Measurements from ENCODE around the gene ZNF497. TPM values are rescaled to one million over a fixed set of nuclear protein-coding genes. Genes with fewer than 3 reads are reported as not detected.
"Not testable (repeated sequence)": the region's sequence is repeated elsewhere in the genome, so short reads cannot be mapped to it uniquely, and the experiment has no call there.

ZNF497 gene
- total RNA-seq, 6 donors from 2014 or later, result 1.5 to 15.7 (median 4.0) TPM

DNA sequence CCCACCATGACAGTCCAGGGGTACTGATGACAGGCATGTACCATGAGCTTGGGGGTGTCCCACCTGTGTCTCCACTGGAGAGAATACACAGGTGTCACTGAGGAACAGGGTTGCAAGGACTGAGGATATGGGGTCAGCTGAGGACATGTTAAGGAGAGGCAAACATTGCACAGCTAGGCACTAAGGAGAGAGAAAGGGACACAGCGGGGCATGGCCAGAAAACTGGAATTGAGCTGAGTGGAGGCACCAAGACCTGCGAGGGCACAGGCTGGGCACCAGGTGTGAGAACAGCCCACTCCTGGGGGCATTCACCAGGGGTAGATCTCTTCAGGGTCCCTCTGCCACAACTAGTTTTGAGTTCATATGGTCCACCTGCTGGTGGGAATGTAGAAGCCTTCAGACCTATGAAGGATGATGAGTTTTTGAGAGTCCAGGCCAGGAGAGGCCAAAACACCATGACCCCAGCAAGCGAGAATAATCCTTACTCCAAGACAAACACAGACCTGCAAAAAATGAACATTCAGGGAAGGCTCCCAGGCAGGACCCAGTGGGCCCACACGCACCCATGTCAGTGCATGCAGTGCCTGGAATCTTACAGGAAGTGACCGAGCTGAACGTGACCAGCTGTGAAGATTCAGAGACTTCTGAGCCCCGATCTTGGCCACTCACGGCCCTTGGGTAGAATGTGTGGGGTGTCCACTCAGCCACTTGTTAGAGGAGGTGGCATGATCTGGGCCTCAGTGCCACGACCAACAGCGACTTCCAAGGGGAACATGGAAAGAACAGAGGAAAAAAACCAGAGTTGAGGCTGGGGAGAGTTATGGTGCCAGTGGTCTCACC, 44.5 kb upstream of the ZNF497 start:
- TF ChIP-seq, protein P1, sequence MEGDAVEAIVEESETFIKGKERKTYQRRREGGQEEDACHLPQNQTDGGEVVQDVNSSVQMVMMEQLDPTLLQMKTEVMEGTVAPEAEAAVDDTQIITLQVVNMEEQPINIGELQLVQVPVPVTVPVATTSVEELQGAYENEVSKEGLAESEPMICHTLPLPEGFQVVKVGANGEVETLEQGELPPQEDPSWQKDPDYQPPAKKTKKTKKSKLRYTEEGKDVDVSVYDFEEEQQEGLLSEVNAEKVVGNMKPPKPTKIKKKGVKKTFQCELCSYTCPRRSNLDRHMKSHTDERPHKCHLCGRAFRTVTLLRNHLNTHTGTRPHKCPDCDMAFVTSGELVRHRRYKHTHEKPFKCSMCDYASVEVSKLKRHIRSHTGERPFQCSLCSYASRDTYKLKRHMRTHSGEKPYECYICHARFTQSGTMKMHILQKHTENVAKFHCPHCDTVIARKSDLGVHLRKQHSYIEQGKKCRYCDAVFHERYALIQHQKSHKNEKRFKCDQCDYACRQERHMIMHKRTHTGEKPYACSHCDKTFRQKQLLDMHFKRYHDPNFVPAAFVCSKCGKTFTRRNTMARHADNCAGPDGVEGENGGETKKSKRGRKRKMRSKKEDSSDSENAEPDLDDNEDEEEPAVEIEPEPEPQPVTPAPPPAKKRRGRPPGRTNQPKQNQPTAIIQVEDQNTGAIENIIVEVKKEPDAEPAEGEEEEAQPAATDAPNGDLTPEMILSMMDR (IDR thresholded peaks at IDR 0.05), result peak in 3 of 6 experiments; percentile 27 to 33 (median 28)
- no peak for TF ChIP-seq POLR2A (IDR thresholded peaks at IDR 0.05)
- Histone ChIP-seq H3K9me3 (no peaks in the 10 kb centered on the region), H3K27me3 (no peaks in the 10 kb centered on the region), H3K27ac (peak overlapping the region in 3 of 4 donors; percentile 78 to 91 (median 88)), H3K36me3 (no peaks in the 10 kb centered on the region), H3K4me3 (peak overlapping the region in 3 of 4 donors; percentile 75 to 86 (median 78)), H3K4me1 (peaks cover 21 to 33% (median 25%) of the 10 kb centered on the region in 4 donors)
- no peak for ATAC-seq (ENCODE audit: low FRiP score in 2 of 2)
- no peak for DNase-seq
- 67 to 87% methylated on average over 6 to 10 of the region's 10 CpGs for WGBS, 2 donors

DNA sequence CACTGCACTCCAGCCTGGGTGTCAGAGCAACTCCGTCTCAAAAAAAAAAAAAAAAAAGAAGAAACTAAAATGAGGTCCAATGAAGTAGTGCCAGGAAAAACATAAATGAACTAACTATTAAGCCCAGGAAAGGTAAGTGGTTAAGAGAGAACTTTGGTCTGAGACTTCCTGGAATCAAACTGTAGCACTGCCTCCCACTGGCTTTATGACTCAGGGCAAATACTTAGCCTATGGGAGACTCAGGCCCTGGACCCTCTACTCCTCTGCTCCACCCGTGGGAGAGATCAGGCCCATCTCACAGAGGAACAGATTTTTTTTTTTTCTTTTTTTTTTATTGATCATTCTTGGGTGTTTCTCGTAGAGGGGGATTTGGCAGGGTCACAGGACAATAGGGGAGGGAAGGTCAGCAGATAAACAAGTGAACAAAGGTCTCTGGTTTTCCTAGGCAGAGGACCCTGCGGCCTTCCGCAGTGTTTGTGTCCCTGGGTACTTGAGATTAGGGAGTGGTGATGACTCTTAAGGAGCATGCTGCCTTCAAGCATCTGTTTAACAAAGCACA, 41.4 kb upstream of the ZNF497 start:
- ATAC-seq (ENCODE audit: low FRiP score in 2 of 2); H3K4me3 ChIP-seq; H3K36me3 ChIP-seq; H3K27me3 ChIP-seq; H3K27ac ChIP-seq; DNase-seq; H3K9me3 ChIP-seq: not testable (repeated sequence)
- H3K4me1 ChIP-seq, result peaks cover 24 to 35% (median 27%) of the 10 kb centered on the region in 4 donors
- WGBS, 2 donors, result 67 to 72% methylated on average over 5 of the region's 5 CpGs

DNA sequence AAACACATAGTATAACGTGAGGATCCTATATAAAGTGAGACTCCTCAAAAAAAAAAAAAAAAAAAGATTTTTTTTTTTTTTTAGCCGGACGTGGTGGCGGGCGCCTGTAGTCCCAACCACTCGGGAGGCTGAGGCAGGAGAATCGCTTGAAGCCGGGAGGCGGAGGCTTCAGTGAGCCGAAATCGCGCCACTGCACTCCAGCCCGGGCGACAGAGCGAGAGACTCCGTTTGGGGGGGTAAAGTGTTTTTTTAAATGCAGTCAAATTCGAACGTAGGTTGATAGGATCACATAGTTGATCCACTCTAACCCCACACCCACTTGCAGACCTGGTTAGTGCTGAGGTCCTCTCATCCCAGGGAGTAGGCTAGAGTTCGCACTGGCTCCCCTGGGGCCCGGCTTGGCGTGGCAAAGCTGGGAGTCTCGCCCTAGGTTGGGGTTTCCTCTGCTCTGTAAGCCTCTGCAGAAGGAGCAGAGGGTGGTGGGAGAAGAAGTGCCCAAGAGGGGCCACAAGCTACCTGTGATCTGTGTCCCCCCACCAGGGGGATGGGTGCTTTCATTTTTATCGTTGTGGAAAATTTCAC, 39.4 kb upstream of the ZNF497 start:
- ATAC-seq (ENCODE audit: low FRiP score in 2 of 2), result no peak
- 23 to 29% methylated on average over 21 to 23 of the region's 23 CpGs for WGBS, 2 donors
- Histone ChIP-seq H3K27me3 (peaks cover 0 to 2% (median 0%) of the 10 kb centered on the region in 4 donors), H3K4me3 (peak overlapping the region in 3 of 4 donors; percentile 57 to 70 (median 67)), H3K27ac (peak overlapping the region; percentile 64 to 85 (median 70)), H3K9me3 (no peaks in the 10 kb centered on the region), H3K4me1 (peaks cover 15 to 24% (median 18%) of the 10 kb centered on the region in 4 donors), H3K36me3 (no peaks in the 10 kb centered on the region)
- TF ChIP-seq POLR2A (IDR thresholded peaks at IDR 0.05) (no peak), POLR2AphosphoS5 (IDR thresholded peaks at IDR 0.05) (no peak), EP300 (IDR thresholded peaks at IDR 0.05) (no peak)
- TF ChIP-seq, protein P1 (IDR thresholded peaks at IDR 0.05), result no peak
- peak in 1 of 2 donors; percentile 54 for DNase-seq

DNA sequence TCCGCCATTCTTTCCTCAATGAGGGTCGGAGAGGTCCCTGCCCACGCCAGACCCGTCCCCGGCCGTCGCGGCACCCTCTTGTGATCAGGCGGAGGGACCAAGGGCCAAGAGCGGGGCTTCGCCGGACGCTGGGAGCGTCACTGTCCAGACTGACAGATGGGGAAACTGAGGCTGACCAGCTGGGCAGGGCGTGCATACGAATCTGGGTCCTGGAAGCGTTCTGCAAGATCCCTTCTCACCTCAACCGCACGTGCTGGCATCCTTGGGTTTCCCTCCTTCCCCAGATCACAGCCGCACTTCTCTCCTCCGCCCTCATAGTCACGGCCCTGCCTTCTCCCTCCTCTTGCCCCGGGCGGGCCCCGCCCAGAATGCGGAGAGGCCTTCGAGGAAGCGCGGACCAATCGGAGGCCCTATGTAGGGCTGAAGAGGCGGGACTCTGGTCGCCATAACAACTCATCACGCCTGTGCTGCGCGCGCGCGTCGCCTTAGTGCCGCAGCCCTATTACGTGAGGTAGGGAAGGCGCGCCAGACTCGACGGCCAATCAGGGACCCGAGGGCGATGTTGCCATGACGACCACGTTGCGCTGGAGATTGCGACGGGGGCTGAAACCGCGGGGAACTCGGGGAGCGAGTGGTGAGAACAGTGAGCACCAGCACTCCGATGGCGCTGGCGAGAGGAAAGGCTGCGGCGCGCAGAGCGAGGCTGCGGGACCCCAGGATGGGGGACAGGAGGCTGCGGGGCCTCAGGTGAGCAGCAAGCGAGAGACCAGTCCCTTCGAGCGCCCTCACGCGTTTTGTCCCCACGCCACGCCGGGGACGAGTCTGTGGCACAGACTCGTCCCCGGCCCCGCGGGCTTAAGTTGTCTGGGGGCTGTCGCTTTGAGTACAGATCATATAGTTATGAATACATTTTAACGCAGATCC, 38.6 kb upstream of the ZNF497 start:
- Histone ChIP-seq H3K36me3 (no peaks in the 10 kb centered on the region), H3K27ac (peak overlapping the region; percentile 64 to 85 (median 70)), H3K4me1 (peaks cover 15 to 26% (median 18%) of the 10 kb centered on the region in 4 donors), H3K4me3 (peak overlapping the region; percentile 57 to 70 (median 65)), H3K9me3 (no peaks in the 10 kb centered on the region), H3K27me3 (peaks cover 0 to 8% (median under 1%) of the 10 kb centered on the region in 4 donors)
- 4% methylated on average over 47 to 77 of the region's 80 CpGs for WGBS, 2 donors
- TF ChIP-seq POLR2AphosphoS5 (IDR thresholded peaks at IDR 0.05) (peak; percentile 84 to 96), EP300 (IDR thresholded peaks at IDR 0.05) (peak in 1 of 4 donors; percentile 26), POLR2A (IDR thresholded peaks at IDR 0.05) (peak in 3 of 4 donors; percentile 67 to 89 (median 81))
- TF ChIP-seq, protein P1 (IDR thresholded peaks at IDR 0.05), result no peak
- ATAC-seq (ENCODE audit: low FRiP score in 2 of 2) (peak; percentile 99), DNase-seq (peak; percentile 98 to 99)

Data from upper lobe of left lung (tissue), 6 donors.